NCI-H460 (cell line): ENCODE measurements around the gene TCF4. TPM values are rescaled to one million over a fixed set of nuclear protein-coding genes. Genes with fewer than 3 reads are reported as not detected.
"Not testable (repeated sequence)": the region's sequence is repeated elsewhere in the genome, so short reads cannot be mapped to it uniquely, and the experiment has no call there.

Experiments used
- DNase-seq: peaks from one replicate; pipeline ENCODE4 v3.0.0-alpha.2; 2016; ENCODE audit warnings: low read depth; ENCODE audit errors: extremely low read depth
- total RNA-seq: library from RNA; depleted of rRNA; stranded (reverse); fragments of >200 nt; shearing (Covaris generic); gene quantifications from 2 replicates; pipeline ENCODE4 v1.2.3, GENCODE V29; 2014

TCF4 gene
- total RNA-seq, 1 experiment from 2014 or later, result 7.3 TPM

DNA sequence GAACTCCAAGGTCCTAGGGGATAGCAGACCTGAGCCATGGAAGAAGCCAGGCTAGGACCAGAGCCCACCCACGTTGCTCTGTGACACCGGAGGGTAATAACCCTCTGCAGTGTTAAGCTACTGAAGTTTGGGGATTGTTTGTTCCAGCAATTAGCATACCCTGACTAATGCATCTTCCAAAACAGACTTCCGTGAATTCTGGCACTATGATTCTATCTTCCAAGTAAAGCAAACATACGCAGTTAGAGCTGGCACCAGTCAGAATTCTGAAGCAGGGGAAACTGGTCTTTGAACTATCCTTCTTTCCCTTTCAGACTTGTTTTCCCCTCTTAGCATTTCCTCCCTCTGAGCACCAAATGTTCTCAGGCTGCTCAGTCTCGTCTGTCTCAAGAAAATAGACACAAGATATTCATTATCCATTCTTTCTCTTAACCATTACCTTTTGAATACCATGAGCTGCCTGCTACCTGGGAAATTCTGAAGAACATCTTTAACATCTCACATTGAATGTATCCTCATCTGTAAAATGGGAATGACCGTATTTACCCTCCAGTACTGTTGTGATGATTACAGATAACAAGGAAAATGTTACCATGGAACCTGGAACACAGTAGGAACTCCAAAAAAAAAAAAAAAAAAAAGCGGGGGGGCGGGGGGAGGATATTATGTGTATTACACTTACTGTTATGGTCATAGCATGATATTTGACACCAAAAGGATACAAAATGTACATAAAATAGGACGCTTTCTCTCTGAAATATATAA, 108.2 kb downstream of the TCF4 start:
- peak; percentile 12 for DNase-seq

DNA sequence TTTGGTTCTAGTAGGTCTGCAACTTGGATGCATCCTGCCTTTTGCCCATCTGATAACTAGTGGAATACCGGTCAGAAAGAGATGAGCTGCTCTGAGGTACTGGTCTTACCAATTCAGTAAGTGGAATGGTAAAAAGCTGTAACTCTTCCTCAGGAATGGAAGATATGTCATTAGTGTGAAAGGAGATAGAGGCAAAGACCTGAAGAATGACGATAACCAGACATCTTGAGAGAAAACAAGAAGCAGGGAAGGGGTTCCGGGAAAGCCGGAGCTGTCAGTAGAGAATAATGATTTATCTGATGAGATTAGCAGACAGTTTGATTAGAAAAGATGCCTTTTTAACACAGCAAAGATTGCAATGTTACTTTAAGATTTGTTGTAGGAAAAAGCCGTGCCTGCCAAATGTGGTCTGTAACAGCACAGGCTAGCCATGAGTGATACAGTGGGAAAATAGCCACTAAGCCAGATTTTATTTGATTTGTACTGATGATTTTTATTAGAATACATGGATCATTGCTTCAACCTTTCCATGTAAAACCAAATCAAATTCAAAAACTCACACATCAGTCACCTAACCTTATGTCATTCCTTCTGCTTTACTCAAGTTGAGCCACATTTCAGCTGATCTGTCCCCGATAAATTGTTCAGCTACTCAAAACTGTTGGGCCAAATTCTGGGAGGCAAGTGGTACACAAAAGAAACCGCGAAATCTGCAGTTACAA, 110.0 kb downstream of the TCF4 start:
- DNase-seq, result no peak

DNA sequence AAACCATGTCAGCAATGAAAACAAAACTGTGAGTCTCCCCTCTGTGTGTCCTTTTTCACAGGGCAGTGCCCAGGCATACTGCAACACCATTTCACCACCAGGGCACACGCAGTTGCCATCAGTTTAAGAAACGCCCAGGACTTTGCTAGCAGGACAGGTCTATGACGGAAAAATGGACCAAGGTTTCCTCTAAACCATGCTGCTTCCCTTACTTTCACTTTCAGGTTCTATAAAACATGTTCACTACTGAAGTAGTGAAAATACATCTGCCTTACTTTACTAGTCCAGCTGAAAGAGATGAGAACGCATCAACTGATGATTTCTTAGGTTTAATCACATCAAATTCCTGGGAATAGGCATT, 110.5 kb downstream of the TCF4 start:
- DNase-seq, result peak; percentile 19

DNA sequence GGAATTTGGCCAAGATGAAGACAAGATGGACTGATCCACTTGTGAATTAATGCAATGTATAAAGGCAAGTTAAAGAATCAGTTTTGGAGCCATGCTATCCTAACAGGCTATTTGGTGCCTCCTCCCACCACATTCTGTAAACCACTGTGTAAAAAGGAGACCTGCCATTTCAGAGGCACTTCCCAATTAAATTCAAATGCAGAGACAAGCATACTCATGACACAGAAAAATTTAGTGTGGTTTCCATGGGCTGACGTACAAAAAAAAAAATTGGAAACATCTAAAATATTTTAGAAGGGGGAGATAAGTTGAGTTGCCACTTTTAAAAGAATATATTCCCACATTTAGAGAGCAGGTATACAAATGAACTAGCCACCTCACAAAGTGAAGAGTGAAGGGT, 112.1 kb downstream of the TCF4 start:
- no peak for DNase-seq

DNA sequence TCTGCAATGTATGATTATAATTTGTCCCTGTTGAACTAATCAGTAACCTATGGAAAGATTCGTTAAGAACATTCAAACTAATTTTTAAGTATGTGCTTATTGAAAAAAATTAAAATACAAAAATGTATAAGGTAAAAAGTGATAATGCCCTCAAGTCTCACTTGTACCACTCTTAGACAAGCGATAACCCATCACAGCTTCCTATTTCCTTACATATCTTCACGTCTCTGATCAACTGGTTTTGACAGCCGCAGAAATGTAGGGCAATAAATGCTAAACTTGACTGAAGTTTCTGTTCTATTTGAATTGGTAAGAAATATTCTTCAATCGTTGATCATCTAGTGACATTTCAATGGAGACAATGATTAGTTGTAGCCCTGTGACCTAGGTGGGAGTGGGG, 112.5 kb downstream of the TCF4 start:
- no peak for DNase-seq

DNA sequence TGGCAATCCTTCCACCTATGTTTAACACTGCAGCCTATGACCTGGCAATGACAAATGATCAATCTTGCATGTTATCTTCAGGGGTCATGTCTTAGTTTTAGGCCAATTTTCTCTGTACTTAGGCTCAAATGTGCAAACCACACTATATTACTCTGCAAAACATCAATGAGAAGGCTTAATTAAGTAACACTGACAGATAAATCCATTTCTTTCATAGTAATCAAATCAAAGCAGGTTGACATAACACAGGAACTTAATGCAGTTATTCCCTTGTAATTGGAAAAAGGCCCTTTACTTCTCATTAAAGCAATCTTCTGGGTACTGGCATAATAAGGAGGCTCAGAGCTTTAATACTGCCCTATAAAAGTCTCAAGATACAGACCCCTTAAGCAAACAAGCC, 114.4 kb downstream of the TCF4 start:
- no peak for DNase-seq

DNA sequence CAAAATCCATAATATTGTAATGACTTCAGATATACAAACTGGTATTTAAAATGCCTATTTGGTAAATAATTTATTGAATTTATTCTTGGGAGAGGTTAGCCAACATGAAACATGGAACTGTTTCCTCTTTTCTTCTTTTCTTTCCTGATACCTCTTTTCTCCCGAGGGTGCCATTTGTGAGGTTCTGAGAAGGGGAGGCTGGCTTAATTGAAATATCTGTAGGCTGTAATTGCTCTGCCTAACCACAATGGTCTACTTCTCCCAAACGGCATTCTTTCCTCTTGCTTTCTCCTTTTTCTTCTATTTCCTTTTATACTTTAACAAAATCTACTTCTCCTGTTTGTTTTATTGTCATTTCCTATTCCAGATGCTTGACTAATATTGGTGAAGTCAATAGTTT, 114.9 kb downstream of the TCF4 start:
- no peak for DNase-seq

DNA sequence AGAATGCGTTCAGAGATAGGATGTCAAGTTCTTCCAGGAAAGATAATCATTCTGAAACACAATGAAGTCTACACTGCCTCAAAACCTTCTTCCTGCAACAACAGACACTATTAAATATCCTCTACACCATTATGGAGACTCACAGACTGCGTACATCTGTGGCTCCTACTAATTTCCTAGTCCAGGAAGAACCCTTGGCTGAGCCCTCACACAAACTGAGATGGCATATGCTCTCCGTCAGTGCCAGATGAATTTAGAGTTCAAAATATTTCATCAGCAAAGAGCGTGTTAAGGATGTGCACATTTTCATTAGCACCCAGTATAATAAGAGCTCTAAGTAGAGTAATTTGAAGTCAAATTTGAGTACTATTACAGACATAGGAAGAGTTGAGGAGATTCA, 117.2 kb downstream of the TCF4 start:
- no peak for DNase-seq

DNA sequence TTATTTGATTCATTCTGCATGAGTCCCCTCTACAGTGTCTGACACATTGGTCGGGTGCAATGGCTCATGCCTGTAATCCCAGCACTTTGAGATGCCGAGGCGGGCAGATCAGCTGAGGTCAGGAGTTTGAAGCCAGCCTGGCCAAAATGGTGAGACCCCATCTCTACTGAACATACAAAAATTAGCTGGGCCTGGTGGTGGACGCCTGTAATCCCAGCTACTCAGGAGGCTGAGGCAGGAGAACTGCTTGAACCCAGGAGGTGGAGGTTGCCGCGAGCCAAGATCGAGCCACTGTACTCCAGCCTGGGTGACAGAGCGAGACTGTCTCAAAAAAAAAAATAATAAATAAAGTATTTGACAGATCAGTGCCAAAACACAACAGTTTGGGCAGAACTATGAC, 118.9 kb downstream of the TCF4 start:
- DNase-seq, result not testable (repeated sequence)

DNA sequence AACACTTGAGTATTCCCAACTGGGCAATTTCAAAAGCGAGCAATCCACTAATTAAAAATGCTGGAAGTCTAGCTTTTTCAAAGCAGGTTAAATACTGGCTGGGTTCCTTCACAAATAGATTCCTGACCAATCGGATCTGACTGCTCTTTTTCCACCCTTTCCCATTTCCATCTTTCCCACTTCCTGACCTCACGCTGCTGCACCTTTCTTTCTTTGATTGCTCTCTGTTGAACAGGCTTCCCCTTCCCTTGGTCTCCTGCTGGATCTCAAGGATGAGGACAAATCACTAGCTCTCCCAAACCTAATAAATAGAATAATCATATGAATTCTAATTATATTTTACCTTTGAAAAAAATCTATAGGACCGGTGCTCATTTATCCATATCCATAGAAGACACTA, 121.2 kb downstream of the TCF4 start:
- no peak for DNase-seq

DNA sequence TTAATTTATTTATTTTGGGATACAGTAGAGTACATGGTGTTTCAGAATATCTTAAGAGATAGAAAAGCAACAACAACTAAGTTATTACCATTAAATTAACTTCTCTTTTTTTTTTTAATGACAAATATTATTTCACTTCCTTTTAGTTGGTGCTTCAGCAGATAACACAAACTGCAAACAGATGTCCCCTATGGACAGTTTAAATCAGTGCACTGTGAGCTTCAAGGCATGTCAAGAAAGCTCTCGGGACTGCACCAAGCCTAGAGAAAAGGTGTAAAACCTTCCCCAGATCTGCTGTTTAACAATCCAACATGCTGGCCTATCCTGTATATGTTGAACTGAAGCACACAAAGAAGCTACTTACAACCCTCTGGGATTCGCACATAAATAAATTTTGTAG, 122.7 kb downstream of the TCF4 start:
- no peak for DNase-seq

DNA sequence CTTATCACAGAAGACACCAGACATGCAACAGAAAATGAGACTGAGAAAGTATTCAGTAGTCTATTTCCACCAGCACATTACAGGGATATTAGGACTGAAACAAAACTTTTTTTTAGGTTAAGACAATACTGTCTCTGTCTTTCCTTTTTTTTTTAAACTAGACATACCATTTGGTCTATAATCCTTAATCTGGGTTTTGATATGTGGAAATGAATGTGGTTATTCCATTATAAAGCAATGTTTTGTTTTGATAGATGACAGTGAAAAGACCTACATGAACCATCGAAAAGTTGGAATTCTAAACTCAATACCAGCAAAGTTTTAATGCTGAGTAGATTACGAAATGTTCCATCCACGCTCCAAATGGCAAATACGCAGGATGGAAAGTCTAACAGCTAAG, 123.4 kb downstream of the TCF4 start:
- DNase-seq, result no peak

DNA sequence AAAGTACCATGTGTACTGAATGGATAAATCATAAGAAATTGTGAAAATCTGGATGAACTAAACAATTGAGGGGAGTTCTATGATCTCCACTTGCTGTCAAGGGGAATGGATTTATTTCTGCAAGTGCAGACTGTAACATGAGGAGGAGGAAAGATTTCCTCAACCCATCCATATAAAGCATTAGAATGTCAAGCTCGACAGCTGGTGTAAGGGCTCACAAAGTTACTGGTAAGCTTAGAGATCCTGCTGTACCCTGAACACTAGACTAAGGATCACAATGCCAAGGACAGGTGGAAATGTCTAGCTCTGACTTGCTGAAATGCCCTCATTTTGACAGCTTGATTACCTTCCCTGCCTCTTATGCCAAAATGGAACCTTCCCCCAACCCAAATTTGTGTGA, 125.3 kb downstream of the TCF4 start:
- DNase-seq, result no peak

DNA sequence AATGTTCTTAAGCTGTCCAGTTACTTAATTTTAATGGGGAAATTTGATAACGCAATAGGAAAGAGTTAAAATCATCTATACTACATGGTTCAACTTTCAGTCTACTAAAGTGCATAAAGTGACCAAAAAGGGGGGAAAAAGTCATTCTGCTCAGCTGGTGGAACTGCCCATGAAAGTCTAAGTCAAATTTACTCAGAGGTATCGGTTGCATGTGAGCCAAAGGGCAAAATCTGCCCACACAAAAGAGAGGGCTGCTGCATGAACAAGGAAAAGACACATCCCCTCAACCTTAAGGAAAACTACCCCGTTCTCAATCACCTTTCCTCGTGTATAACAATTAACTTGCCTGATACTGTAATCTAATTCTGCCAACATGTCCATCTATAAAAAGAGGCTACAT, 126.1 kb downstream of the TCF4 start:
- no peak for DNase-seq

DNA sequence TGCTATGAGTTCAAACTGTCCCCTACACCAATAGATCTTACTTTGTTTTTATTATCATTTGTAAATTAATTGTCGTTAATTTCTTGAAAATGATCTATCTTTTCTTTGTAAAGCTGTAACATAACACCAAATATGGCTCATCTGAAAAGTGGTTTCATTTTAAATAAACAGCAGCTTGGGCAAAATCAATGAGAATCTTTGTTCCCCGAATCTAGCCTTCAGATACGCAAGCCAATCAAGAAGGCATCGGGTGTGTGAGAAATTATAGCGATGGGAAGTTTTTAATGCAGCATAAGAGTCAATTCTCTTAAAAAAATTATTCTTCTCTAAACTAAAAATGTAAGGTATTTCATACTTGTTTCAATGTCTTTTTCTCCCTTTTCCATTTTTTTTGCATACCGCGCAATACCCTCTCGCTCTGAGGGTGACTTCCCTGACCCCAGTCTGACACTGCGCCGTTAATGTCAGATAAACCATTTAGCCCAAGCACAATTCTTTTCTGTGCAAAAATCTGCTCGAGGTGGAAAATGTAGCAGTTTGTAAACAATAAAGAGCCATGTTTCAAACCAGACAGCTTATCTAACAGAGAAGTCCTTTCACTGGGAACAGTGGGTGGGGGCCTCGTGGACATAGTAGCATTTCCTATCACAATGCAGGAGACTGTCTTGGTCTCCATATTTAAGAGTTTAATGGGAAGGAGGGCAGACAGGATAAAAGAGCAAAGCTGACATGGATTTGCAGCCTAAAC, 129.4 kb downstream of the TCF4 start:
- DNase-seq, result no peak

DNA sequence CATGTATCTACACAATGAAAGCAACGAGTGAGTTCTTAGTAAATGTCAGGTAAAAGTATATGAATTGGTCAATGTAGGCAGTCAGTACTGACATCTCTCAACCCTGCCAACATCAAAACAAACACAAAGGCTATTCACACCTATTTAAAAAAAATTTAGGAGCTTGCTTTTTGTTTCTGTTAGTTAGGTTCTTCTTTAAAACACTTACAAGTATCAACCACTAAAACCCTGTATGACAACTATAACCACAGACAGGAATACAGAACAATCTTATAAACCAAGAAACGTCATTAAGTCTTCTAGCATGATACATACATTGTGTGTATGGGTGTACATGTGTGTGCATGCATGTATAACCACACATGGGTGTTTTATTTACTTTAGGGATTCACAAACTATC, 131.0 kb downstream of the TCF4 start:
- no peak for DNase-seq

DNA sequence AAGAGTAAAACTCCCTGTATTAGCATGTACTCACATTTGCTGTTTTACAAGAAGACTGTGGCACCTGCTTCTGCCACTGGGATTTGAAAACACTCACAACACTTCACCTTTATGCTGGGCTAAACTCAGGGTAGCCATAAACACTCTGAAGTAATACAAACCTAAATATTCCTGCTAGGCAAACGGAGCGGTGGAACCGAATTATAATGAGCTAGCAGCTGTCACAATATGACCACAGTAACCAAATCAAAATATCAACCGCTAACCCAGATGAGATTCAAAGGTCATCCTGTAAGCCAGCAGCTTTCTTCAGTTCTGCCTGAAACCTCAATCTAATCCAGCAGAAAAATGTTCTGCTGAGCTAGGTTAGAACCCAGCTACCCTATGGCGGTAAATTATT, 132.1 kb downstream of the TCF4 start:
- no peak for DNase-seq

DNA sequence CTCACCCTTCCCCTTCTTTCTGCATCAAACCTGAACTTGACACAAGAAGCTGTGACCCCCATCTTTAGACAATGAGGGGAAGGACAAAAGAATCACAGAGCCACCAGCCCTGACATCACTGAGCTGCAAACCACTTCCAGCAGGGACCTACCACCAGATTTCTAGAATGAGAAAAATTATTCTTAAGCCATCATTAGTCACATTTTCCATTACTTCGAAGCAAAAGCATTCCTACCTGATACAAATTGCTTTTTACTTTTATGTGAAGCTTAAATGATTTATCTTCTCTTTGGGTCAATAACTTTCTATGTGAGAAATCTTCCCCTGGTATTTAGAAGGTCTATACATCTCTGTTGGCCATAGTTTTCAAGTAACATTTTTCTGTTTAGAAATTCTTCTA, 134.8 kb downstream of the TCF4 start:
- DNase-seq, result no peak

DNA sequence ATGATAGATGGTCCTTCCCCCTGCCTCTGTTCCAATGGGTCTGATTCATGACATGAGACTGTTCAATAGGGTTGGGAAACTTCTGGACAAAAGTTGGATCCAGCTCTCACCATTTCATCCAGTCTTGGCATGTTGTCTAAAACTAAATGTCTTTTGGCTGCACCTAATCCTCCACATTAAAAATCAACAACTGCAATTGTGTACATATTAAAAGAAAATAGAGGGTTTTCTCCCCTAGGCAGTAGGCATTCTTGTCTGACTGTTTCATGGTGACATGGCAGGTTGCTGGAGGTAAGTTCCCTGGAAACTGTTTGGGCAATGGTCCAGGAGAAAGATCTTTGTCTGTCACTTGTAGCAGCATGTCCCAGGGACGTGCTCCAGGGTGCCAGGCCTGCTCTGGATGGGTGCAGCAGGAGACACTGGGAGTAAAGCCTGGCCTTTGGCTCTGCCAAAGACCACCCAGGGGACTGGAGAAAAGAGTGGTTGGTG, 135.8 kb downstream of the TCF4 start:
- no peak for DNase-seq

DNA sequence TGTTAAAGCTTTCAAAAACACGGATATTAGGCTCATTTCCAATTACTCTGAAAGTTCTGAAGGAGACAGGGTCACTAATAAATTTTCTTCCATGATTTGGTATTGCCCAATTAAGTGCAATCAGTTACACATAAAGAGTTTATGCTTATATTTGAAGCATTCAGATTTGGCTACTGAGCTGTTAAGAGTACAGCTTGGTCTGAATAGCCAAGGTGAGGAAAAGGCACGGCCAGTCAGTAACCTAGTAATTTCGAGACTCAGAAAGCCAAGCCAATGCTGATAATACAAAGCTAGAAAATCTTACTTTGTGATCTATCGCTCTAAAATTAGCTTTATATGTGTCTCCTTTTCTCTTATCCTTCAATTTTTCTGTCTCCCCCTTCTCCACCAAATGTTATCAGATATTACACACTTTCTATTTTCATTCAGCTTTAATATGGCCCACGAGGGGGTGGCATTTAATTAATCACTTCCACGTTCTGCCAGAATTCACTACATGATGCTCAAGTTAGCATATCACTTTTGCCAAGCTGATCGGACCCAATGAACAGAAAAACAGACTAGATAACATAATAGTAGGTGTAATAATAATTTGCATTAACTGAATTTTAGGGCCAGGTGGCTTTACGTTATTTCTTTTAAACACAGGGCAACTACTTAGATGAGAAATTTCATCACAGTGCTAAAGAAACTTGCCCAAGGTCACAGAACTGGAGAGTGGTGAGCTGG, 138.4 kb downstream of the TCF4 start:
- DNase-seq, result no peak

DNA sequence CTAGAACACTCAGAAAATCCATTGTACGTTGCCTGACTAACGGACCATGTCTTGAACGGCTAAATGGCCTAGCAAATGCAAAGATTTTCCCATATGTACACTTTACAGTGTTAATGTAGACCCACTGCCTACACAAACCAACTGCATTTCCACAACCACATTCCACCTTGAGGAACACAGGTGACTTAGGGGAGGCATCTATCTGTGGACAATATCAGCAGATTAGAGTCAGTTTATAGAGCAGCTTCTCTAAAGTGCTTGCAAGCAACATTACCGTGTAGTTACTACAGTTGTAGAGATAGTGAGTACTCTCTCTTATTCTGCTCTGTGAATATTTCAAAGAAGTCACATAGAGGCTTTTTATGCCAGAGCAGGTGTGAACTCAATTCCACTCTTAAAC, 139.6 kb downstream of the TCF4 start:
- no peak for DNase-seq
